ENCODE measurements around the gene KCTD21.
"Not testable (repeated sequence)": the region's sequence is repeated elsewhere in the genome, so short reads cannot be mapped to it uniquely, and the experiment has no call there.

Gene KCTD21

GRCh38 chr11:78179459-78180071 is 8.9 kb downstream of the KCTD21 start:
- no peak for DNase-seq

GRCh38 chr11:78177216-78177615 is 11.2 kb downstream of the KCTD21 start:
- no peak for DNase-seq

- DNase-seq, result no peak
Observed at GRCh38 chr11:78176605-78177141, 11.8 kb downstream of the KCTD21 start.

- not testable (repeated sequence) for DNase-seq
Observed at GRCh38 chr11:78175862-78176261, 12.6 kb downstream of the KCTD21 start.

- DNase-seq, result no peak
Observed at GRCh38 chr11:78171951-78172350, 16.5 kb downstream of the KCTD21 start.

- no peak for DNase-seq
Observed at GRCh38 chr11:78170874-78171549, 17.4 kb downstream of the KCTD21 start.

- DNase-seq, result no peak
Observed at GRCh38 chr11:78170413-78170812, 18.0 kb downstream of the KCTD21 start.

- no peak for DNase-seq
Observed at GRCh38 chr11:78168539-78169477, 19.6 kb downstream of the KCTD21 start.

- no peak for DNase-seq
Observed at GRCh38 chr11:78166855-78167469, 21.5 kb downstream of the KCTD21 start.

GRCh38 chr11:78164471-78164870 is 24.0 kb downstream of the KCTD21 start:
- no peak for DNase-seq

- no peak for DNase-seq
Observed at GRCh38 chr11:78163828-78164227, 24.6 kb downstream of the KCTD21 start.

GRCh38 chr11:78161962-78162371 is 26.5 kb downstream of the KCTD21 start:
- DNase-seq, result peak in 1 of 56 donors; percentile 13

GRCh38 chr11:78161346-78161745 is 27.1 kb downstream of the KCTD21 start:
- DNase-seq, result no peak

GRCh38 chr11:78160557-78160956 is 27.9 kb downstream of the KCTD21 start:
- no peak for DNase-seq

- DNase-seq, result peak in 12 of 56 donors; percentile 6 to 53 (median 30)
Observed at GRCh38 chr11:78158987-78159652, 29.3 kb downstream of the KCTD21 start.

- DNase-seq, result peak in 1 of 56 donors; percentile 3
Observed at GRCh38 chr11:78156127-78156844, 32.1 kb downstream of the KCTD21 start.

- no peak for DNase-seq
Observed at GRCh38 chr11:78151804-78152203, 36.6 kb downstream of the KCTD21 start.

GRCh38 chr11:78150754-78151153 is 37.7 kb downstream of the KCTD21 start:
- no peak for DNase-seq

GRCh38 chr11:78150346-78150745 is 38.1 kb downstream of the KCTD21 start:
- no peak for DNase-seq

- peak in 18 of 56 donors; percentile 3 to 68 (median 21) for DNase-seq
Observed at GRCh38 chr11:78149646-78150045, 38.8 kb downstream of the KCTD21 start.

Measured in nucleus accumbens (tissue), 56 donors.